Measurements from ENCODE around the gene RILPL2. TPM values are rescaled to one million over a fixed set of nuclear protein-coding genes. Genes with fewer than 3 reads are reported as not detected.
"Not testable (repeated sequence)": the region's sequence is repeated elsewhere in the genome, so short reads cannot be mapped to it uniquely, and the experiment has no call there.

RILPL2 gene
- total RNA-seq, 4 donors from 2014 or later: 5.4 to 7.6 (median 5.8) TPM

- H3K4me1 ChIP-seq: peaks cover 7 to 17% (median 15%) of the 10 kb centered on the region in 4 donors
- no peaks in the 10 kb centered on the region for H3K27me3 ChIP-seq
- no peaks in the 10 kb centered on the region for H3K36me3 ChIP-seq
- no peak for TF ChIP-seq POLR2A (IDR thresholded peaks at IDR 0.05; ENCODE audit: low read depth)
- TF ChIP-seq POLR2AphosphoS5 (IDR thresholded peaks at IDR 0.05): no peak
- no peak for TF ChIP-seq CTCF (IDR thresholded peaks at IDR 0.05)
- no peak for TF ChIP-seq EP300 (IDR thresholded peaks at IDR 0.05)
- DNase-seq (ENCODE audit: extremely low spot score): no peak
- WGBS: 100% methylated on average over 5 of the region's 5 CpGs
- H3K4me3 ChIP-seq: no peak overlapping the region
- intact Hi-C loops (cut with DNase I): no loop called here
- peak overlapping the region in 2 of 4 donors; percentile 41 to 96 for H3K27ac ChIP-seq (replicated peaks in 1 of 4)
- no peaks in the 10 kb centered on the region for H3K9me3 ChIP-seq
Observed at GRCh38 chr12:123369229-123369628, 67.3 kb downstream of the RILPL2 start.

- H3K27me3 ChIP-seq; DNase-seq (ENCODE audit: extremely low spot score); H3K9me3 ChIP-seq; intact Hi-C loops (cut with DNase I); H3K36me3 ChIP-seq; H3K4me3 ChIP-seq: not testable (repeated sequence)
- Histone ChIP-seq H3K4me1 (peaks cover 9 to 16% (median 11%) of the 10 kb centered on the region in 4 donors), H3K27ac (replicated peaks in 1 of 4) (peak overlapping the region; percentile 90 to 97 (median 94))
- 87% methylated on average over 7 of the region's 7 CpGs for WGBS
Observed at GRCh38 chr12:123368431-123368830, 68.1 kb downstream of the RILPL2 start.

GRCh38 chr12:123367511-123367910 lies 69.0 kb downstream of the RILPL2 start:
- H3K27me3 ChIP-seq: no peaks in the 10 kb centered on the region
- peak overlapping the region; percentile 90 to 97 (median 94) for H3K27ac ChIP-seq (replicated peaks in 1 of 4)
- intact Hi-C loops (cut with DNase I): no loop called here

More at GRCh38 chr12:123367511-123367910, 69.0 kb downstream of the RILPL2 start:
- Histone ChIP-seq H3K4me1 (peaks cover 18 to 25% (median 18%) of the 10 kb centered on the region in 4 donors), H3K4me3 (no peak overlapping the region), H3K9me3 (no peaks in the 10 kb centered on the region), H3K36me3 (no peaks in the 10 kb centered on the region)
- 83% methylated on average over 4 of the region's 4 CpGs for WGBS
- TF ChIP-seq EP300 (IDR thresholded peaks at IDR 0.05) (no peak), POLR2AphosphoS5 (IDR thresholded peaks at IDR 0.05) (no peak), POLR2A (IDR thresholded peaks at IDR 0.05; ENCODE audit: low read depth) (no peak), CTCF (IDR thresholded peaks at IDR 0.05) (no peak)
- no peak for DNase-seq (ENCODE audit: extremely low spot score)

Other genes starting within 250 kb of the RILPL2 start
- 10 to 100 TPM; 14.2 to 25.3 (median 15.1) TPM for gene MPHOSPH9, start 203.5 kb downstream of the RILPL2 start, total RNA-seq
- gene MTRFR, start 203.2 kb downstream of the RILPL2 start, total RNA-seq: 10 to 100 TPM in 1 of 4 donors, 1 to 10 TPM in 3; 7.9 to 13.7 (median 9.2) TPM
- gene CDK2AP1, start 164.8 kb downstream of the RILPL2 start, total RNA-seq: 100 to 1,000 TPM in 3 of 4 donors, 10 to 100 TPM in 1; 96.1 to 173 (median 128) TPM
- gene SBNO1, start 71.8 kb downstream of the RILPL2 start, total RNA-seq: 10 to 100 TPM; 26.7 to 31.8 (median 29.9) TPM
- 100 to 1,000 TPM in 1 of 4 donors, 10 to 100 TPM in 3; 49.4 to 106 (median 70.2) TPM for gene KMT5A, start 52.6 kb downstream of the RILPL2 start, total RNA-seq
- gene SNRNP35, start 21.5 kb upstream of the RILPL2 start, total RNA-seq: 10 to 100 TPM; 11.6 to 27.4 (median 17.0) TPM
- gene RILPL1, start 97.0 kb upstream of the RILPL2 start, total RNA-seq: 10 to 100 TPM; 19.9 to 54.4 (median 38.4) TPM
- gene TMED2, start 147.9 kb upstream of the RILPL2 start, total RNA-seq: 100 to 1,000 TPM in 3 of 4 donors, 10 to 100 TPM in 1; 99.5 to 140 (median 123) TPM
- gene DDX55, start 165.4 kb upstream of the RILPL2 start, total RNA-seq: 10 to 100 TPM; 12.1 to 16.1 (median 12.6) TPM
- 100 to 1,000 TPM in 1 of 4 donors, 10 to 100 TPM in 3; 73.7 to 117 (median 94.6) TPM for gene EIF2B1, start 197.0 kb upstream of the RILPL2 start, total RNA-seq
- 10 to 100 TPM in 3 of 4 donors, 1 to 10 TPM in 1; 9.9 to 24.3 (median 18.7) TPM for gene GTF2H3, start 197.1 kb upstream of the RILPL2 start, total RNA-seq
- gene TCTN2, start 234.4 kb upstream of the RILPL2 start, total RNA-seq: 1 to 10 TPM; 5.4 to 10.0 (median 8.0) TPM

Measured in esophagus muscularis mucosa (tissue), 4 donors.